ACC112 (cell line): ENCODE results near the gene RNF166.

Source experiments
- H2AFZ ChIP-seq: fragments of 200-600 bp; sonication (generic); one replicate; pipeline ENCODE4 v1.6.0; 2017; ENCODE audit warnings: antibody characterized with exemption, low read length; ENCODE audit not compliant: unreplicated experiment
- H3K27ac ChIP-seq: fragments of 200-600 bp; sonication (generic); 2 replicates; pipeline ENCODE4 v1.5.1; 2014; ENCODE audit warnings: low read depth, mild to moderate bottlenecking, antibody characterized with exemption, low read length, moderate library complexity
- H3K27me3 ChIP-seq: fragments of 200-600 bp; sonication (generic); 2 replicates; pipeline ENCODE4 v1.6.1; 2014; ENCODE audit warnings: mild to moderate bottlenecking, antibody characterized with exemption, low read length, moderate library complexity, mixed read lengths; ENCODE audit not compliant: insufficient read depth
- H3K36me3 ChIP-seq: fragments of 200-600 bp; sonication (generic); 2 replicates; pipeline ENCODE4 v1.6.1; 2016; ENCODE audit warnings: mild to moderate bottlenecking, antibody characterized with exemption, low read length, moderate library complexity, mixed read lengths; ENCODE audit not compliant: insufficient read depth
- H3K4me1 ChIP-seq: fragments of 200-600 bp; sonication (generic); one replicate; pipeline ENCODE4 v1.6.1; 2016; ENCODE audit warnings: low read length, mixed read lengths; ENCODE audit not compliant: insufficient read depth, unreplicated experiment, control insufficient read depth
- H3K4me3 ChIP-seq: fragments of 200-600 bp; sonication (generic); 2 replicates; pipeline ENCODE4 v1.5.1; 2014; ENCODE audit warnings: mild to moderate bottlenecking, low read depth, low read length
- H3K79me2 ChIP-seq: fragments of 200-600 bp; sonication (generic); one replicate; pipeline ENCODE4 v1.6.0; 2016; ENCODE audit warnings: low read length; ENCODE audit not compliant: control insufficient read depth, unreplicated experiment, insufficient read depth

The RNF166 gene

GRCh38 chr16:88688013-88688778 lies 18.0 kb downstream of the RNF166 start:
- H3K27ac ChIP-seq, result no peak overlapping the region
- peaks cover 15% of the 10 kb centered on the region for H3K4me1 ChIP-seq
- no peaks in the 10 kb centered on the region for H3K36me3 ChIP-seq
- H3K79me2 ChIP-seq, result no peaks in the 10 kb centered on the region
- H3K27me3 ChIP-seq, result peaks cover 21% of the 10 kb centered on the region; the same call in 1 of the 2 replicates
- H3K4me3 ChIP-seq, result no peak overlapping the region
- no peak overlapping the region for H2AFZ ChIP-seq

- H3K4me1 ChIP-seq, result peaks cover 15% of the 10 kb centered on the region
- H3K27ac ChIP-seq, result no peak overlapping the region
- no peaks in the 10 kb centered on the region for H3K36me3 ChIP-seq
- H3K79me2 ChIP-seq, result no peaks in the 10 kb centered on the region
- no peak overlapping the region for H2AFZ ChIP-seq
- peaks cover 21% of the 10 kb centered on the region; the same call in 1 of the 2 replicates for H3K27me3 ChIP-seq
- H3K4me3 ChIP-seq, result no peak overlapping the region
Measured at GRCh38 chr16:88687676-88688012, 18.6 kb downstream of the RNF166 start.

GRCh38 chr16:88687254-88687576 lies 19.0 kb downstream of the RNF166 start:
- Histone ChIP-seq H3K4me3 (no peak overlapping the region), H3K79me2 (no peaks in the 10 kb centered on the region), H3K36me3 (no peaks in the 10 kb centered on the region), H2AFZ (no peak overlapping the region), H3K4me1 (peaks cover 15% of the 10 kb centered on the region), H3K27me3 (peaks cover 21% of the 10 kb centered on the region; the same call in 1 of the 2 replicates), H3K27ac (no peak overlapping the region)

- H3K79me2 ChIP-seq, result no peaks in the 10 kb centered on the region
- H3K27ac ChIP-seq, result no peak within 1 kb of the TSS
- peak within 1 kb of the TSS; percentile 37 for H2AFZ ChIP-seq
- H3K4me3 ChIP-seq, result peak within 1 kb of the TSS; percentile 70
- no peaks in the 10 kb centered on the region for H3K36me3 ChIP-seq
- peaks cover 21% of the 10 kb centered on the region; the same call in 1 of the 2 replicates for H3K27me3 ChIP-seq
- H3K4me1 ChIP-seq, result peaks cover 18% of the 10 kb centered on the region
Measured at GRCh38 chr16:88686439-88687253, 19.6 kb downstream of the RNF166 start, which contains the start of gene SNAI3. Gene SNAI3 (minus strand): TSS chr16:88686507. CDS start chr16:88686406, 101 bp downstream.

GRCh38 chr16:88686062-88686438 lies 20.2 kb downstream of the RNF166 start:
- peak overlapping the region; percentile 37 for H2AFZ ChIP-seq
- peaks cover 21% of the 10 kb centered on the region; the same call in 1 of the 2 replicates for H3K27me3 ChIP-seq
- peaks cover 19% of the 10 kb centered on the region for H3K4me1 ChIP-seq
- peak overlapping the region; percentile 70 for H3K4me3 ChIP-seq
- H3K27ac ChIP-seq, result no peak overlapping the region
- H3K79me2 ChIP-seq, result no peaks in the 10 kb centered on the region
- H3K36me3 ChIP-seq, result no peaks in the 10 kb centered on the region

GRCh38 chr16:88685156-88686061 lies 20.8 kb downstream of the RNF166 start:
- Histone ChIP-seq H3K4me3 (peak overlapping the region; percentile 70), H2AFZ (no peak overlapping the region), H3K79me2 (no peaks in the 10 kb centered on the region), H3K27ac (no peak overlapping the region), H3K36me3 (no peaks in the 10 kb centered on the region), H3K4me1 (peaks cover 19% of the 10 kb centered on the region), H3K27me3 (peaks cover 21% of the 10 kb centered on the region; the same call in 1 of the 2 replicates)

- Histone ChIP-seq H3K27me3 (peaks cover 21% of the 10 kb centered on the region; the same call in 1 of the 2 replicates), H3K4me1 (peaks cover 19% of the 10 kb centered on the region), H3K27ac (no peak overlapping the region), H3K4me3 (no peak overlapping the region), H2AFZ (no peak overlapping the region), H3K79me2 (no peaks in the 10 kb centered on the region), H3K36me3 (no peaks in the 10 kb centered on the region)
Measured at GRCh38 chr16:88684569-88685155, 21.5 kb downstream of the RNF166 start.

- H3K4me3 ChIP-seq, result no peak overlapping the region
- peaks cover 19% of the 10 kb centered on the region for H3K4me1 ChIP-seq
- peaks cover 14% of the 10 kb centered on the region; the same call in 1 of the 2 replicates for H3K27me3 ChIP-seq
- no peak overlapping the region for H3K27ac ChIP-seq
- H3K36me3 ChIP-seq, result no peaks in the 10 kb centered on the region
- no peaks in the 10 kb centered on the region for H3K79me2 ChIP-seq
- H2AFZ ChIP-seq, result no peak overlapping the region
Measured at GRCh38 chr16:88681709-88682451, 24.3 kb downstream of the RNF166 start.

- H3K27ac ChIP-seq, result no peak overlapping the region
Measured at GRCh38 chr16:88681084-88681680, 25.0 kb downstream of the RNF166 start.

More at GRCh38 chr16:88681084-88681680, 25.0 kb downstream of the RNF166 start:
- no peak overlapping the region for H2AFZ ChIP-seq
- H3K4me3 ChIP-seq, result no peak overlapping the region
- H3K4me1 ChIP-seq, result peaks cover 19% of the 10 kb centered on the region
- no peaks in the 10 kb centered on the region for H3K79me2 ChIP-seq
- no peaks in the 10 kb centered on the region for H3K36me3 ChIP-seq
- H3K27me3 ChIP-seq, result peaks cover 11% of the 10 kb centered on the region; the same call in 1 of the 2 replicates
